ENCODE data around the gene DEFB121.

The DEFB121 gene

DNA sequence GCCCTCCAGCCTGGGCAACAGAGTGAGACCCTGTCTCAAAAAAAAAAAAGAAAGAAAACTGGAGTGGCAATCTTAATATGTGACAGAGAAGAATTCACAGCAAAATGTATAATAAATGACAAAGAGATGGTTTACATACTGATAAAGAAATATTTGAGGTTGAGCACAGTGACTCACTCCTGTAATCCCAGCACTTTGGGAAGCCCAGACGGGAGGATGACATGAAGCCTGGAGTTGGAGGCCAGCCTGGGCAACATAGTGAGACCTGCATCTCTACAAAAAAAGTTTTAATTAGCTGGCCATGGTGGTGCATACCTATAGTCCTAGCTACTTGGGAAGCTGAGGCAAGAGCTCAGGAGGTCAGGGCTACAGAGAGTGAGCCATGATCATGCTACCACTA is 50.0 kb downstream of the DEFB121 start:
- DNase-seq = no peak

Measured in MV-4-11 (cell line).